ENCODE results near the gene TAL1.

DNA sequence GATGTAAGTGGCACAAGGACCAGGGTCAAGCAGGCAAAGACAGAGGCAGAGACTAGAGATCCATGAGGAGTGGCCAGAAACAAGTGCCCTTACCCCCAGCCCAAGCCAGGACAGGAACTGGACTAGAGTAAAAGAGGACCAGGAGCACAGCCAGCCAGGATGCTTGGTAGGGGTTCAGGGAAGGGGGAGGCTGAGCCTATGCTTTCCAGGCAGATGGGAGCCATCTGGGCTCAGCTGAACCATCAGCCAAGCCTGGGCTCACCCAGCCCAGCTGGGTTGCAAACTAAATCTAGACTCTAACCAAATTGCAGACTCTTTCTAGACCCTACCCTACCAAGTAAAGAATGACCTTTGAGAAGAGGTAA lies 57.4 kb downstream of the TAL1 start:
- TF ChIP-seq, protein P1, sequence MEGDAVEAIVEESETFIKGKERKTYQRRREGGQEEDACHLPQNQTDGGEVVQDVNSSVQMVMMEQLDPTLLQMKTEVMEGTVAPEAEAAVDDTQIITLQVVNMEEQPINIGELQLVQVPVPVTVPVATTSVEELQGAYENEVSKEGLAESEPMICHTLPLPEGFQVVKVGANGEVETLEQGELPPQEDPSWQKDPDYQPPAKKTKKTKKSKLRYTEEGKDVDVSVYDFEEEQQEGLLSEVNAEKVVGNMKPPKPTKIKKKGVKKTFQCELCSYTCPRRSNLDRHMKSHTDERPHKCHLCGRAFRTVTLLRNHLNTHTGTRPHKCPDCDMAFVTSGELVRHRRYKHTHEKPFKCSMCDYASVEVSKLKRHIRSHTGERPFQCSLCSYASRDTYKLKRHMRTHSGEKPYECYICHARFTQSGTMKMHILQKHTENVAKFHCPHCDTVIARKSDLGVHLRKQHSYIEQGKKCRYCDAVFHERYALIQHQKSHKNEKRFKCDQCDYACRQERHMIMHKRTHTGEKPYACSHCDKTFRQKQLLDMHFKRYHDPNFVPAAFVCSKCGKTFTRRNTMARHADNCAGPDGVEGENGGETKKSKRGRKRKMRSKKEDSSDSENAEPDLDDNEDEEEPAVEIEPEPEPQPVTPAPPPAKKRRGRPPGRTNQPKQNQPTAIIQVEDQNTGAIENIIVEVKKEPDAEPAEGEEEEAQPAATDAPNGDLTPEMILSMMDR (conservative IDR thresholded peaks at IDR 0.05 in 1 of 2, IDR thresholded peaks at IDR 0.05 in 1 of 2; ENCODE audit: extremely low read depth in 1 of 2, insufficient read depth in 1 of 2, low read depth in 1 of 2, low read length in 2 of 2) = no peak
- TF ChIP-seq EZH2 (IDR thresholded peaks at IDR 0.05; ENCODE audit: borderline replicate concordance, low read length) = no peak
